ENCODE measurements around the gene EHMT1. TPM values are rescaled to one million over a fixed set of nuclear protein-coding genes. Genes with fewer than 3 reads are reported as not detected.
"Not testable (repeated sequence)": the region's sequence is repeated elsewhere in the genome, so short reads cannot be mapped to it uniquely, and the experiment has no call there.

Gene EHMT1
- total RNA-seq, 2 donors from 2014 or later, result 24.1 to 34.6 TPM

GRCh38 chr9:137731216-137731946, 112.6 kb downstream of the EHMT1 start:
- H3K4me3 ChIP-seq, result no peak overlapping the region
- H3K36me3 ChIP-seq, result peaks cover 43% of the 10 kb centered on the region
- peaks cover 0 to 9% of the 10 kb centered on the region in 2 donors for H3K9me3 ChIP-seq
- TF ChIP-seq CTCF (IDR thresholded peaks at IDR 0.05), result no peak
- no peak for DNase-seq (ENCODE audit: low spot score)
- H3K27ac ChIP-seq, result no peak overlapping the region
- H3K4me1 ChIP-seq, result no peaks in the 10 kb centered on the region
- H3K27me3 ChIP-seq, result no peaks in the 10 kb centered on the region

GRCh38 chr9:137731947-137732813, 113.4 kb downstream of the EHMT1 start:
- peaks cover 0 to 9% of the 10 kb centered on the region in 2 donors for H3K9me3 ChIP-seq
- TF ChIP-seq CTCF (IDR thresholded peaks at IDR 0.05), result no peak
- no peak for DNase-seq (ENCODE audit: low spot score)
- no peak overlapping the region for H3K27ac ChIP-seq
- no peaks in the 10 kb centered on the region for H3K27me3 ChIP-seq
- no peak overlapping the region for H3K4me3 ChIP-seq
- no peaks in the 10 kb centered on the region for H3K4me1 ChIP-seq
- peaks cover 37% of the 10 kb centered on the region for H3K36me3 ChIP-seq

GRCh38 chr9:137733429-137733828, 114.6 kb downstream of the EHMT1 start:
- Histone ChIP-seq H3K9me3 (peaks cover 0 to 9% of the 10 kb centered on the region in 2 donors), H3K36me3 (peaks cover 35% of the 10 kb centered on the region), H3K27ac (no peak overlapping the region), H3K4me3 (no peak overlapping the region), H3K4me1 (no peaks in the 10 kb centered on the region), H3K27me3 (no peaks in the 10 kb centered on the region)
- no peak for DNase-seq (ENCODE audit: low spot score)
- no peak for TF ChIP-seq CTCF (IDR thresholded peaks at IDR 0.05)

- DNase-seq (ENCODE audit: low spot score), result no peak
- Histone ChIP-seq H3K4me3 (no peak overlapping the region), H3K4me1 (no peaks in the 10 kb centered on the region), H3K36me3 (peaks cover 28% of the 10 kb centered on the region), H3K27me3 (no peaks in the 10 kb centered on the region), H3K9me3 (peaks cover 0 to 9% of the 10 kb centered on the region in 2 donors), H3K27ac (no peak overlapping the region)
- TF ChIP-seq CTCF (IDR thresholded peaks at IDR 0.05), result no peak
Observed at GRCh38 chr9:137734181-137734580, 115.4 kb downstream of the EHMT1 start.

GRCh38 chr9:137738182-137738696, 119.4 kb downstream of the EHMT1 start:
- not testable (repeated sequence) for H3K9me3 ChIP-seq; H3K27ac ChIP-seq; H3K27me3 ChIP-seq; H3K4me3 ChIP-seq; DNase-seq (ENCODE audit: low spot score)
- H3K4me1 ChIP-seq, result peaks cover 0 to 13% of the 10 kb centered on the region in 2 donors
- peaks cover 16% of the 10 kb centered on the region for H3K36me3 ChIP-seq

- Histone ChIP-seq H3K9me3 (peaks cover 0 to 9% of the 10 kb centered on the region in 2 donors), H3K36me3 (peaks cover 16% of the 10 kb centered on the region), H3K4me3 (no peak overlapping the region), H3K27me3 (no peaks in the 10 kb centered on the region), H3K4me1 (peaks cover 0 to 13% of the 10 kb centered on the region in 2 donors), H3K27ac (no peak overlapping the region)
- TF ChIP-seq CTCF (IDR thresholded peaks at IDR 0.05), result no peak
- no peak for DNase-seq (ENCODE audit: low spot score)
Observed at GRCh38 chr9:137738703-137739102, 119.9 kb downstream of the EHMT1 start.

Data from right atrium auricular region (tissue), 2 donors.